H1 (cell line): ENCODE results near the gene KCNB1.

ENCODE experiments used
- ASH2L ChIP-seq: fragments of 200-600, 300-600 bp; sonication (generic); IDR thresholded peaks from one replicate; pipeline ENCODE4 v1.7.1; 2017; ENCODE audit warnings: low read length
- CBX8 ChIP-seq: fragments of 300-800, 300-1000 bp; sonication (generic); IDR thresholded peaks from 2 replicates; pipeline ENCODE4 v1.7.1; 2016; ENCODE audit warnings: low read depth, low read length, borderline replicate concordance
- RAD21 ChIP-seq, 2 experiments: IDR thresholded peaks in 1 of 2; conservative IDR thresholded peaks in 1 of 2; 2 replicates each; pipeline ENCODE4 v1.6.1; 2011; ENCODE audit warnings: low read depth in 2 of 2, low read length in 2 of 2, improper control_type of control experiment in 1 of 2, inconsistent platforms in 1 of 2, mild to moderate bottlenecking in 1 of 2, moderate library complexity in 1 of 2
- RFX5 ChIP-seq: IDR thresholded peaks from 2 replicates; pipeline ENCODE4 v1.6.1; 2011; ENCODE audit warnings: low read depth, low read length, improper control_type of control experiment, borderline replicate concordance
- SRF ChIP-seq: IDR thresholded peaks from 2 replicates; pipeline ENCODE4 v1.6.1; 2011; ENCODE audit warnings: mild to moderate bottlenecking, low read depth, low read length, moderate library complexity
- TF ChIP-seq, protein P1 (sequence below): IDR thresholded peaks from 2 replicates; pipeline ENCODE4 v1.6.1; 2012; ENCODE audit warnings: inconsistent platforms

DNA sequence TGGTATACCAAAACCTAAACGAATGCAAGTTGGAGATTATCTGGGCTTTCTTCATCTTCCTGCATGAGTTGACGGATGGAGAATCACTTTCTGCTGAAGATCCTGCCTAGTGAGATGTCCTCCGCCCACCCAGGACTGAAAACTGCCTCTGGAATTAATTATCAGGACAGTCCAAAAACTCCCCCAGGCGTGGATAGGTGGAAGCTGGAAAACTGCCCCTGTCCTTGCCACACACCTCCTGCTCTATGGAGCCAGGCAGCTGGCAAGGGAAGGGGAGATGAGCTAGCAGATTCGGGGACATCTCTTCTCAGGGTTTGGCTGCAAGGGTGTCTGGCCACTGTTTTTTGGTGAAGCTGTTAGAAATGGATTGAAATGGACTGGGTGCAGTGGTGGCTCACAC is 115.4 kb downstream of the KCNB1 start:
- TF ChIP-seq RAD21 (IDR thresholded peaks at IDR 0.05 in 1 of 2, conservative IDR thresholded peaks at IDR 0.05 in 1 of 2; ENCODE audit: low read depth in 2 of 2, low read length in 2 of 2) (no peak), CBX8 (no peak), ASH2L (no peak), SRF (no peak), RFX5 (no peak)
- TF ChIP-seq, protein P1, sequence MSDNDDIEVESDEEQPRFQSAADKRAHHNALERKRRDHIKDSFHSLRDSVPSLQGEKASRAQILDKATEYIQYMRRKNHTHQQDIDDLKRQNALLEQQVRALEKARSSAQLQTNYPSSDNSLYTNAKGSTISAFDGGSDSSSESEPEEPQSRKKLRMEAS: no peak
